COR-L47 (cell line): ENCODE data around the gene RSAD1.

Experiments used
- DNase-seq: peaks from one replicate; lab custom pipeline; 2025; lab: John Stamatoyannopoulos, UW

RSAD1 gene

DNA sequence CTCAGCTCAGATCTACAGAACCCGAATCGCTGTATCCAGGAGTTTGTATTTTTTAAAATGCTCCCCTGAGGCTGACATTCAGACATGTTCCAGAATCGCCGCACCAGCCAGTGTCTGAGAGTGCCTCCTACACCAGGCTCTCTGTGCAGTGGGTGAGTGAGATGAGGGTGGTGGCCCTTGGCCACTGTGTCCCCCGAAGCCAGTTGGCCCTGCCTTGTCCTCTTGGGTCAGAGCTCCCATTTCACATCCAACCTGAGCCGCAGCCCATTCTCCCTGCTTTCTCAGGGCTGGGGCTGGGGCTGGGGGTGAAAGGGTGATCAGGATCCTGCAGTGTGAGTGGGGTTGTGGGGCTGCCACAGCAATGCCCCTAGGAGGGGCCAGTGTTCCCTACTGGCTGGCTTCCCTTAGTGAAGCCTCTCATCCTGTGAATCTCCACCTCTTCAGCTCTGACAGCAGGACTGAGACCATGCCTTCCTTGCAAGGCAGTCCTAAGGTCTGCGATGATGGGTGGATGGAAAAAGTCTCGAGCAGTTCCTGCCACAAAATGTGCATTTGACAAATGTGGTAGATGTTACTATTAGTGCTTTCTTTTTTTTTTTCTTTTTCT lies 16.7 kb downstream of the RSAD1 start:
- DNase-seq = no peak

- DNase-seq = no peak
Observed at GRCh38 chr17:50495918-50496317, 17.3 kb downstream of the RSAD1 start.

- DNase-seq = no peak
Observed at GRCh38 chr17:50498021-50498874, 19.6 kb downstream of the RSAD1 start.

- no peak for DNase-seq
Observed at GRCh38 chr17:50499270-50499669, 20.6 kb downstream of the RSAD1 start.

DNA sequence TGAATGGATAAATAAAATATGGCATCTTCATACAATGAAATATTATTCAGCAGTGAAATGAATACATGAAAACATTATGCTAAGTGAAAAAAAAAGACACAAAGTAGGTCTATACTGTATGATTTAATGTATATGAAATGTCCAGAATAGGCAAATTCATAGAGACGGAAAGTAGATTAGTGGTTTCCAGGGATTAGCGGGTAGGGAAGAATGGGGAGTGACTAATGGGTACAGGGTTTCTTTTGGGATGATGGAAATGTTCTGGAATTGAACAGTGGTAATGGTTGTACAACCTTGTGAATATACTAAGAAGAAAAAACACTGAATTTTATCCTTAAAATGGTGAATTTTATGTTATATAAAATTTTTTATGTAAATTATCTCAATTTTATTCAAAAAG lies 21.1 kb downstream of the RSAD1 start:
- DNase-seq = no peak

DNA sequence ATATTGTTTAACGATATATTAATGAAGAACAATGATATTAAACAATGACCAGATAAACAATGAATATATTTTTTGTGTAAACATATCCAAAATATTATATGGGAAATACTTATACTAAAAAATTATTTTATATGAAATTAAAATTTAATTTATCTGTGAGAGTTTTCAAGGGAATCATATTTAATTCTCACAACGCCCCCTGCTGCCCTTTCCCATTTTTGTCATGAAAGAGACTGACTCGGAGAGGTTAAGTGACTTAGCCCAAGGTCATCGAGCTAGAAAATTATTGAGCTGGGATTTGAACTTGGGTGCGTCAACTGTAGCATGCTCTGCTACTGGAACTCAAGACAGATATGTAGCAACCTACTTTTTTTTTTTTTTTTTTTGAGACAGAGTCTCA lies 22.4 kb downstream of the RSAD1 start:
- DNase-seq = no peak

- DNase-seq = no peak
Observed at GRCh38 chr17:50502301-50502990, 23.8 kb downstream of the RSAD1 start.

- no peak for DNase-seq
Observed at GRCh38 chr17:50505591-50506130, 27.0 kb downstream of the RSAD1 start.

DNA sequence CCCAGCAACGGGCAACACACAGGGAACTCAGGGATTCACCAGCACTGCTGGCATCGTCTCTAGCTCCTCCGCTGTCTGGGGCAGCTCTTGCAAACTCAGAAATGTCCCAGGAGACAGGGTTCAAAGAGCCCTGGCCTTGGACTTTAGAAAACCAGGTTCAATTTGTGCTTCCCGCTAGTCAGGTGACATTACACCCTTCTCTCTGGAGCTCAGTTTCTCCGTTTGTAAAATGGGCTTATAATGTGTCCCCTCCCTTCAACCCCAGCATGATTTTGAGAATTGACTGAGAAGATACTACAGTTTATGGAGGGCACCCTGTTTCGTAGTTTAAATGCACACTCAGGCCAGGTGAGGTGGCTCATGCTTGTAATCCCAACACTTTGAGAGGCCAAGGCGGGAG lies 27.6 kb downstream of the RSAD1 start:
- DNase-seq = no peak

- no peak for DNase-seq
Observed at GRCh38 chr17:50507871-50508572, 29.4 kb downstream of the RSAD1 start, which contains the start of gene MYCBPAP. Gene MYCBPAP, plus strand, starts transcription at chr17:50508439. Its CDS starts 236 bp downstream, at chr17:50508675.

DNA sequence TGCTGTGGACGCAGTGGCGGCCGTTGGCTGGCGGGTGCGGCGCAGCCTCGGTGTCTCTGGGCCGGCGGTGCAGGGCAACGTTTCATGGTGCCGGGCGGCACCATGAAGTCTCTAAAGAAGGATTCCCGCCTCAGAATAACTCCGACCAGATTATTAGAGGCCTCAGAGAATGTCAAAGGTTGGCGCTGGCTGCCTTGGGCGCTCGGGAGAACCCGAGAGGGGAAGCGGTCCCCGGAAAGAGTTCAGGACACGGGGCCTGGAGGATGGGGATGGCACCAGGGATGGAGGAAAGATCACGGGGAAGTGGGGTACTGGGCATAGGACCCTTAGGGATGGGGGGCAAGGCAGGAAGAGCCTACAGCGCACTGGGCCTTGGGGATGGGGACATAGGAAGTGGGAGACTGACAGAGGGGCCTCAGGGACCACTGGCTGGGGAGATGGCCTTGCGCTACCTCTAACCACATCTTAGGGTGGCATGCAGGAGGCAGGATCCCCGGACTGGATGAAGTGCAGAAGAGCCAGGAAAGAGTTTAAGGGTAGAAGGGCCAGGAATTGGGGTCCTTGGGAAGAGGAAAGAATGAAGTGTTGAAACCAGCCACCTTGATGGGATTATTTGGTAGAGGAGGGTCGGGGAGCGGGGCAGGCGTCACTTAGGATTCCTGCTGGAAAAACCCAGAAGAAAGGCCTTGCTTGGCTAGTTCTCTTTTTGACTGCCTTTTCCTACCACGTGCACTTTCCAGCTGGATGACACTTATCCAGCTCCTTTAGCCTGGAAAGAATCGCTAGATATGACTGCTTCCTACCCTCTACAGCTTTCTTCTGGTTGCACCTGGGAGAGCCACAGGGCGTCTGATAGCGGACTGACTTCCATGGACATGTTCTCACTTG lies 30.2 kb downstream of the RSAD1 start:
- DNase-seq = no peak

DNA sequence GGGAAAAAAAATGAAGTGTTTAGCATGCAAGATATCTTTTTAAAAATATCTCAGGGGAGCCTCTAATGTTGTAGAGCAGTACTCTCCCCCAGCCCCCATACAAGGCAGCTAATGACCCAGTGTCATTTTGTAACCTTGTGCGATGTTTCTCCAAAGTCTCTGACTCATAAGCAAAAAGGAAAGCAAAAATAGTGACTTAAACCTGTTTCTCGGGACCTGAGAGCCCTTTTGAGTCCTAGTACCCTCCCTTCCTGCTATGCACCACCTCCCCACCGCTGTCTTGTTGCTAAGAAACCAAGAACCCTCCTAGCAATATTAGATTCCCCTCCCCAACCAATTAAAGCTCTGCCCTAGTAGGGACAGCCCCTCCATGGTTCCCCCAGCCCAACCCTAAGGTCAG lies 32.4 kb downstream of the RSAD1 start:
- no peak for DNase-seq

DNA sequence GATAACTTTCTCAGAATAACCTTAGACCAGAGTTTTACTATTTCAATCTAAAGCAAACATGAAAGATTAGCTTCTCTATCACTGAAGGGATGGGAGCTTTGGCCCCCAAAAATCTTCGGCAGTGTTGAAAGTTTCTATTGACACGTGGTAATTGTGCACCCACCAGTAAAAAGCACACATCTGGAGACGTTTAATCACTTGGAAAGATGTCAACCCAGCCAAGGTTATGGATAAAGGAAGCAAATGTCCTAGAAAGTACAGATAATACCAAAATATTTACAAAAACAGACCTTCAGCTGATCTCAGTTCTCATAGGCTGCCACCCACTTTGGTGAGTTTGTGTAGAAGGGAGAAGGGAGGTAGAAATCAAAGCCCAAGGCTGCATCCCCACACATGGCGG lies 34.8 kb downstream of the RSAD1 start:
- no peak for DNase-seq

DNA sequence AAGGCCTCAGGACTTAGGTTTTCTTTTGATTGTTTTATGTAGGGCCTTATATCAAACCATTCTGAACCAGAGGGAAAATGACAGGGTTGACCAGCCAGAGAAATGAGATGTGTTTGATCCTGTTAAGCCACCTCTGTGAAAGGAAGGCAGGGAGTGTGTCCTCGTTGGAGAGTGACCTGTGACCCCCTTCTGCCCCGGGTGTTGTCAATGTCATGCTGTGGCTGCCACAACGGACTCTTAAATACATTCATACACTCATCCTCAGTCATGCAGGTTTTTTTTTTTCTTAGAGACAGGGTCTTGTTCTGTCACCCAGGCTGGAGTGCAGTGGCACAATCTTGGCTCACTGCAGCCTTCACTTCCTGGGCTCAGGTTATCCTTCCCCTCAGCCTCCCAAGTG lies 35.7 kb downstream of the RSAD1 start:
- no peak for DNase-seq

- no peak for DNase-seq
Observed at GRCh38 chr17:50514936-50515702, 36.5 kb downstream of the RSAD1 start.

- DNase-seq = no peak
Observed at GRCh38 chr17:50517011-50517410, 38.4 kb downstream of the RSAD1 start.

DNA sequence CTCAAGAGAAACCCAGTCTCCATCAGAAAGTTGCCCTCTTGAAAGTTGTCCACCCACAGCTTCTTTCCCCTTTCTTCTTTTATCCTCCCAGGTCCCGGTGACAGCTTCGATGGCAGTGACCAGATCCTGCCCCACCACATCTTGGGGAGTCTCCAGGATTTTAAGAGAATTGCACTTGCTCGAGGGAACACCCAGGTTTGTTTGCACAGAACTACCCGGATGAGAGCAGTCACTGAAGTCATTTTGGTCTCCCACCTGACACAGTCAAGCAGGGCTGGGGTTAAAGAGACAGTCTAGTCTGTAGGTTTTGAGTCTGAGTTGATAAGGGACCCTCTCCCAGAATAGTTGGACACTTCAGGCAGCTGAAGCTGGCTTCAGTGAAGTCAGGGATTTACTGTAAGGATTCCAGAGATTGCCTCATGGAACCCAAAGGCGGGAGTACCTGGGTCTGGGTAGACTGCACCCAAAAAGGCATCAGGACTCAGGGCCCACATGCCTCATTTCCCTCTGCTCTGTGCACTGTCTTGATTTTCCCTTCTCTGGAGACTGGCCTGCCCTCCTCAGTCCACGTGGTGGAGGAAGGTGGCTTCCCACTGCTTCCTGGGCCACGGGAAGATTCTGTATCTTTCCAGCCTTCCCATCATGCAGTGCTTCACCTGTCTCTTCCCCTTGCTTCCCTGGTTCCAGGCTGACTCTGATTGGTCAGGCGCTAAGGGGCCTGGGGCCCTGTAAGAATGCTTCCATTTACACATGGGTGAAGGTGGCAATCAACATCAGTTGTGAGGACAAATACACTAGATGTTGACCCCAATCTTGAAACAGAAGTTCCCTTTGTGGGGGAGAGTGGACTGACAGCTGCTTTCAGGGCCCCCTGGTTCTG lies 39.1 kb downstream of the RSAD1 start:
- no peak for DNase-seq

DNA sequence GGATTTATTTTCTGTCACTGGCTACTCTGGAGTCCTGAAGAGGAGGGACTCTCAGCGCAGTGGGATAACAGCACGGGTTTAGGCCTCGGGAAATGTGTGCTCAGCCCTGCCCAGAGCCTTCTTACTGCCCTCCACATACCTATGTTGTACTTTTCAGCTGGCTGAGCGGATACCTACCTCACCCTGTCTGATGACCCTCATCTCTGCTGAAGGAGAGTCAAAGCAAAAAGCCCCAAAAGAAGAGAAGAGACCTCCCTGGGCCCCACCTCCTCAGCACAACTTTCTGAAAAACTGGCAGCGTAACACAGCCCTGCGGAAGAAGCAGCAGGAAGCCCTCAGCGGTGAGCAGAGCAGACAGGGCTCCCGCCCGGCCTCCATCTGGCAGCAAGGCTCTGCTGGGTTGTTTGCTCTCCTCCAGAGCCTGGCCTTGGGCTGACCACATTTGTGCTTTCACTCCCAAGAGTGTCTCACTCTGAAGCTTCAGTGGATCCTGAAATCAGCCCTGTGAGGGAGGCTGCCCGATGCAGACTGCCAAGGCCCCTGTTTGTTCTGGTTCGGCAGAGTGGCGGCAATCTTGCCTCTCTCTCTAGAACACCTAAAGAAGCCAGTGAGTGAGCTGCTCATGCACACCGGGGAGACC lies 39.8 kb downstream of the RSAD1 start:
- no peak for DNase-seq
